H1 (cell line): ENCODE measurements around the gene NLRX1. TPM values are rescaled to one million over a fixed set of nuclear protein-coding genes. Genes with fewer than 3 reads are reported as not detected.
A peak's percentile ranks its signal among the peaks of the same experiment; 100 is the strongest.

Source experiments
- ATF2 ChIP-seq: IDR thresholded peaks from 2 replicates; pipeline ENCODE4 v1.6.1; 2012; ENCODE audit warnings: low read length, inconsistent platforms
- ATF3 ChIP-seq: IDR thresholded peaks from 2 replicates; pipeline ENCODE4 v1.6.1; 2011; ENCODE audit warnings: low read depth, mild to moderate bottlenecking, low read length; ENCODE audit not compliant: insufficient read depth
- CBX8 ChIP-seq: fragments of 300-800, 300-1000 bp; sonication (generic); IDR thresholded peaks from 2 replicates; pipeline ENCODE4 v1.7.1; 2016; ENCODE audit warnings: low read depth, low read length, borderline replicate concordance
- CEBPB ChIP-seq: IDR thresholded peaks from 2 replicates; pipeline ENCODE4 v1.6.1; 2012; ENCODE audit warnings: low read depth, low read length
- EGR1 ChIP-seq: IDR thresholded peaks from 2 replicates; pipeline ENCODE4 v1.6.1; 2011; ENCODE audit warnings: low read depth, low read length, borderline replicate concordance
- GABPA ChIP-seq: IDR thresholded peaks from 2 replicates; pipeline ENCODE4 v1.6.1; 2011; ENCODE audit warnings: mild to moderate bottlenecking, low read length, moderate library complexity, borderline replicate concordance; ENCODE audit not compliant: insufficient read depth
- HDAC6 ChIP-seq: IDR thresholded peaks from one replicate; pipeline ENCODE4 v1.7.1; 2012; ENCODE audit warnings: low read depth, mild to moderate bottlenecking, inconsistent platforms, low read length, moderate library complexity
- MAFK ChIP-seq: IDR thresholded peaks from 2 replicates; pipeline ENCODE4 v1.6.1; 2012; ENCODE audit warnings: low read depth, mild to moderate bottlenecking, improper control_type of control experiment, low read length
- POU5F1 ChIP-seq: IDR thresholded peaks from 2 replicates; pipeline ENCODE4 v1.6.1; 2011; ENCODE audit warnings: low read depth, mild to moderate bottlenecking, low read length, moderate library complexity
- RAD21 ChIP-seq, 2 experiments: IDR thresholded peaks in 1 of 2; conservative IDR thresholded peaks in 1 of 2; 2 replicates each; pipeline ENCODE4 v1.6.1; 2011; ENCODE audit warnings: low read depth in 2 of 2, low read length in 2 of 2, improper control_type of control experiment in 1 of 2, inconsistent platforms in 1 of 2, mild to moderate bottlenecking in 1 of 2, moderate library complexity in 1 of 2
- RBBP5 ChIP-seq: IDR thresholded peaks from 2 replicates; pipeline ENCODE4 v1.7.1; 2012; ENCODE audit warnings: low read depth, mild to moderate bottlenecking, inconsistent platforms, low read length, moderate library complexity, borderline replicate concordance
- RNF2 ChIP-seq: fragments of 200-900, 300-1000 bp; sonication (generic); IDR thresholded peaks from 2 replicates; pipeline ENCODE4 v1.7.1; 2016; ENCODE audit warnings: borderline replicate concordance, low read depth, mild to moderate bottlenecking, antibody characterized with exemption, low read length; ENCODE audit not compliant: poor library complexity, severe bottlenecking; ENCODE audit errors: missing control alignments
- RXRA ChIP-seq: IDR thresholded peaks from 2 replicates; pipeline ENCODE4 v1.6.1; 2011; ENCODE audit warnings: low read depth, mild to moderate bottlenecking, low read length, moderate library complexity; ENCODE audit not compliant: insufficient read depth
- SP1 ChIP-seq: IDR thresholded peaks from 2 replicates; pipeline ENCODE4 v1.6.1; 2011; ENCODE audit warnings: low read depth, low read length
- SP4 ChIP-seq: IDR thresholded peaks from 2 replicates; pipeline ENCODE4 v1.6.1; 2012; ENCODE audit warnings: low read length, inconsistent platforms
- TAF1 ChIP-seq: IDR thresholded peaks from 2 replicates; pipeline ENCODE4 v1.6.1; 2011; ENCODE audit warnings: mild to moderate bottlenecking, low read depth, low read length
- TEAD4 ChIP-seq: IDR thresholded peaks from 2 replicates; pipeline ENCODE4 v1.6.1; 2012; ENCODE audit warnings: low read depth, low read length, inconsistent platforms, mixed read lengths
- YY1 ChIP-seq: IDR thresholded peaks from 2 replicates; pipeline ENCODE4 v1.6.1; 2011; ENCODE audit warnings: low read depth, mild to moderate bottlenecking, low read length
- ZNF274 ChIP-seq: IDR thresholded peaks from 2 replicates; pipeline ENCODE4 v1.7.0; 2012; ENCODE audit warnings: low read length, borderline replicate concordance; ENCODE audit errors: extremely low read depth
- polyA plus RNA-seq, 7 experiments: library from polyadenylated mRNA; depleted of rRNA in 3 of 7; stranded (reverse) in 5 of 7; unstranded in 2 of 7; fragments of >200 nt in 5 of 7; fragments of 200-250 nt in 2 of 7; gene quantifications; 1 replicate in 5 of 7; 2 replicates in 1 of 7; 4 replicates in 1 of 7; pipeline versions ENCODE4 v1.2.1 to v1.2.3, GENCODE V29; 2011 to 2013; ENCODE audit warnings: missing spikeins in 2 of 7, mixed read lengths in 2 of 7
- total RNA-seq: library from RNA; stranded (reverse); fragmentation: NEBNext Ultra II Directional; extraction: Animal tissue kit (Norgen Biotek cat#: 25700); gene quantifications from 2 replicates; pipeline ENCODE4 v1.2.1, GENCODE V29; 2021

The NLRX1 gene
- total and polyA plus RNA-seq, 2 of the 8 experiments (the other 6 are each of a cell fraction or from before 2014, with no cell fraction given), result 13.2 to 18.6 TPM

- TF ChIP-seq RXRA (no peak), TEAD4 (0 out of 2 replicates have a peak, but pooled peaks have one; percentile 3), ATF2 (no peak), ATF3 (no peak), SP1 (peak; percentile 75; the same call in 1 of the 2 replicates), RAD21 (IDR thresholded peaks at IDR 0.05 in 1 of 2, conservative IDR thresholded peaks at IDR 0.05 in 1 of 2; ENCODE audit: low read depth in 2 of 2, low read length in 2 of 2) (peak; percentile 4 to 41; a peak in 3 of 4 replicates), TAF1 (peak; percentile 56; the same call in 1 of the 2 replicates), POU5F1 (no peak), MAFK (no peak), ZNF274 (no peak), RBBP5 (peak; percentile 90; the same call in 1 of the 2 replicates), CBX8 (no peak), SP4 (0 out of 2 replicates have a peak, but pooled peaks have one; percentile 68), EGR1 (peak; percentile 24; the same call in 1 of the 2 replicates), YY1 (peak; percentile 46; the same call in 1 of the 2 replicates), HDAC6 (no peak), GABPA (no peak), RNF2 (no peak), CEBPB (no peak)
These were observed 37.3 kb downstream of the NLRX1 start, which contains the start of gene CBL (continued) for GRCh38 chr11:119205574-119206510.
